HepG2 (cell line): ENCODE results near the gene SNX30. TPM values are rescaled to one million over a fixed set of nuclear protein-coding genes. Genes with fewer than 3 reads are reported as not detected.

ENCODE experiments used
- ATAC-seq: fragments of 200-7000 bp; cut with Tn5 transposase; 3 replicates; pipeline ENCODE4 v1.9.1; 2020; ENCODE audit warnings: mild to moderate bottlenecking, moderate library complexity
- BruUV-seq: library from RNA; stranded (reverse); fragments of 400-500 nt; replicated peaks from 2 replicates; lab custom pipeline; 2021; lab: Mats Ljungman, UMichigan
- CTCF ChIA-PET: fragments of 300-600 bp; formaldehyde crosslinking; extraction: SDS; loops from one replicate; lab custom pipeline; 2021; ENCODE audit warnings: low total read pairs, inconsistent platforms, low intra/inter-chr PET ratio; lab: Yijun Ruan, JAX
- POLR2A ChIA-PET: fragments of 350-600 bp; sonication (Branson Sonifier 250); formaldehyde crosslinking; loops from one replicate; lab custom pipeline; 2020; ENCODE audit warnings: antibody characterized with exemption, inconsistent platforms; lab: Yijun Ruan, JAX
- DNase-seq: peaks from one replicate; pipeline ENCODE4 v3.0.0-alpha.2; 2015; ENCODE audit warnings: low spot score
- FAIRE-seq: peaks from 3 replicates; lab custom pipeline; 2011; peaks lifted over from hg19 to GRCh38; lab: Jason Lieb, UNC
- H2AFZ ChIP-seq: one replicate; pipeline ENCODE4 v1.6.1; 2011; ENCODE audit warnings: low read length, inconsistent platforms
- H3K27ac ChIP-seq: fragments of 300-600 bp; 3 replicates; pipeline ENCODE4 v1.8.0; 2011; ENCODE audit warnings: mixed run types, mild to moderate bottlenecking, mixed read lengths, low read length, inconsistent platforms; ENCODE audit not compliant: insufficient read depth; ENCODE audit errors: extremely low read length
- H3K27me3 ChIP-seq, 2 experiments: fragments of 200-600 bp in 1 of 2; 2 replicates in 1 of 2; 3 replicates in 1 of 2; pipeline versions ENCODE4 v1.6.0 to v1.8.0; 2011; ENCODE audit warnings: low read length in 2 of 2, mild to moderate bottlenecking in 2 of 2, moderate library complexity in 2 of 2, inconsistent platforms in 1 of 2; ENCODE audit not compliant: insufficient read depth in 2 of 2, control insufficient read depth in 1 of 2
- H3K36me3 ChIP-seq, 2 experiments: fragments of 200-600 bp in 1 of 2; replicated peaks in 1 of 2; 2 replicates in 1 of 2; 3 replicates in 1 of 2; pipeline versions ENCODE4 v1.5.1 to v1.8.0; 2011; ENCODE audit warnings: low read length in 2 of 2, inconsistent platforms in 1 of 2; ENCODE audit not compliant: insufficient read depth in 2 of 2, control insufficient read depth in 1 of 2
- H3K4me1 ChIP-seq: 2 replicates; pipeline ENCODE4 v1.5.1; 2012; ENCODE audit warnings: low read length, inconsistent platforms; ENCODE audit not compliant: insufficient read depth
- H3K4me2 ChIP-seq: 2 replicates; pipeline ENCODE4 v1.6.0; 2011; ENCODE audit warnings: low read depth, low read length, inconsistent platforms
- H3K4me3 ChIP-seq, 3 experiments: fragments of 200-600 bp in 1 of 3; sonication (generic), shearing (Covaris generic) in 1 of 3; replicated peaks in 1 of 3; 2 replicates each; pipeline ENCODE4 v1.5.1; 2011 to 2016; ENCODE audit warnings: low read length in 3 of 3, inconsistent platforms in 2 of 3, low read depth in 2 of 3, mild to moderate bottlenecking in 2 of 3, control low read depth in 1 of 3, mixed read lengths in 1 of 3; ENCODE audit not compliant: insufficient read depth in 1 of 3
- H3K79me2 ChIP-seq: one replicate; pipeline ENCODE4 v1.6.1; 2011; ENCODE audit warnings: low read length, inconsistent platforms; ENCODE audit not compliant: insufficient read depth
- H3K9ac ChIP-seq: 2 replicates; pipeline ENCODE4 v1.6.0; 2011; ENCODE audit warnings: mild to moderate bottlenecking, low read depth, low read length, inconsistent platforms; ENCODE audit not compliant: insufficient read depth
- H3K9me3 ChIP-seq: 2 replicates; pipeline ENCODE4 v1.5.1; 2012; ENCODE audit warnings: mild to moderate bottlenecking, low read length
- H4K20me1 ChIP-seq: 2 replicates; pipeline ENCODE4 v1.6.0; 2011; ENCODE audit warnings: inconsistent platforms, mild to moderate bottlenecking, low read length, moderate library complexity; ENCODE audit not compliant: insufficient read depth
- CENPX ChIP-seq: sonication (generic); formaldehyde crosslinking; IDR thresholded peaks from 2 replicates; pipeline ENCODE4 v1.9.0; 2021; ENCODE audit warnings: mild to moderate bottlenecking, missing genetic modification reagents, moderate library complexity
- CREB1 ChIP-seq, 2 experiments: fragments of 450-650 bp in 1 of 2; IDR thresholded peaks; 2 replicates each; pipeline ENCODE4 v1.6.1; 2016 to 2017; ENCODE audit warnings: control low read depth in 1 of 2, mild to moderate bottlenecking in 1 of 2, missing compliant biosample characterization in 1 of 2, missing genetic modification characterization in 1 of 2
- DNMT1 ChIP-seq: sonication (generic); formaldehyde crosslinking; IDR thresholded peaks from 2 replicates; pipeline ENCODE4 v1.5.1; 2020; ENCODE audit warnings: mild to moderate bottlenecking, missing genetic modification reagents
- KAT7 ChIP-seq: IDR thresholded peaks from 2 replicates; pipeline ENCODE4 v1.6.1; 2018; ENCODE audit warnings: borderline replicate concordance, missing compliant biosample characterization
- ZNF496 ChIP-seq: sonication (generic); formaldehyde crosslinking; IDR thresholded peaks from 2 replicates; pipeline ENCODE4 v1.8.1; 2023; ENCODE audit warnings: mild to moderate bottlenecking, moderate library complexity, missing genetic modification reagents; ENCODE audit not compliant: insufficient replicate concordance
- WGBS: methylation state at CpG from one replicate; pipeline ENCODE4 v1.1.6; 2017; ENCODE audit warnings: low lambda C conversion rate; 5-methylcytosine and 5-hydroxymethylcytosine counted together
- in situ Hi-C: cut with HindIII; loops from 2 replicates; pipeline ENCODE4 v1.10.0; 2017; ENCODE audit warnings: low pct_unique_long_range_greater_than_20kb; ENCODE audit not compliant: extremely low pct_ligation_motif_present
- intact Hi-C: fragments of 100-400 bp; cut with micrococcal nuclease; formaldehyde crosslinking; loops from one replicate; pipeline ENCODE4 v1.10.0; 2022; ENCODE audit not compliant: unreplicated experiment
- polyA plus RNA-seq, 8 experiments: library from polyadenylated mRNA; depleted of rRNA in 3 of 8; stranded (reverse) in 7 of 8; unstranded in 1 of 8; fragments of >200 nt; fragmentation: Illumina TruSeq in 4 of 8; extraction: Trizol in 4 of 8; gene quantifications; 2 replicates each; pipeline versions ENCODE4 v1.2.1 to v1.2.3, GENCODE V29; 2011 to 2016; ENCODE audit warnings: low read depth in 4 of 8, missing spikeins in 1 of 8, mixed read lengths in 1 of 8; ENCODE audit not compliant: insufficient read depth in 1 of 8
- total RNA-seq, 5 experiments: library from RNA; depleted of rRNA; stranded (reverse); fragments of >200 nt; fragmentation: Illumina TruSeq; extraction: Trizol; gene quantifications; 2 replicates each; pipeline ENCODE4 v1.2.3, GENCODE V29; 2016; ENCODE audit warnings: low read depth in 1 of 5
- TF ChIP-seq, protein P1 (sequence below): sonication (generic); formaldehyde crosslinking; IDR thresholded peaks from 2 replicates; pipeline ENCODE4 v1.5.0; 2020; ENCODE audit warnings: missing genetic modification reagents, mild to moderate bottlenecking, borderline replicate concordance
- TF ChIP-seq, protein P2 (sequence below): sonication (generic); formaldehyde crosslinking; IDR thresholded peaks from 2 replicates; pipeline ENCODE4 v1.4.0; 2020; ENCODE audit warnings: low read depth, mild to moderate bottlenecking, missing genetic modification reagents

Gene SNX30
- total and polyA plus RNA-seq, 2 of the 13 experiments (the other 11 are each of a cell fraction or from before 2014, with no cell fraction given) = 4.4 to 12.4 TPM

DNA sequence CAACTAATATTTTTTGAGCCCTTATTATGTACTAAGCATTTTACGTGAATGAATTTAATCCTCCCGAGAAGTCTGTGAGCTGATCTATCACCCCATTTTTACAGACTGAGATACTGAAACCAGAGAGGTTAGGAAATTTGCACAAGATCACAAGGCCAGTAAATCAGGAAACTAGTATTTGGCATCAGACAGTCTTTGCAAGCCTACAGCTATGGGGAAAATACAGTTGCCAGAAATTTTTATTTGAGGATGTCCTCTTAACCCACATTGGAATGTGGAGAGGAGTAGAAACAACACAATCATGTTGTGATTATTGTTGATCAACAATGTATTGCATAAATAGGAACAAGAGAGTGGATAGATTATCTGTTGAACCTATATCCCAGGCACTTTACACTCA lies 142.4 kb downstream of the SNX30 start:
- Histone ChIP-seq H3K79me2 (no peaks in the 10 kb centered on the region), H3K36me3 (no peaks in the 10 kb centered on the region), H2AFZ (no peak overlapping the region), H3K4me3 (no peak overlapping the region), H3K9me3 (no peaks in the 10 kb centered on the region), H3K4me1 (0 out of 2 replicates have a peak, but pooled peaks cover under 1% of the 10 kb centered on the region), H4K20me1 (no peaks in the 10 kb centered on the region), H3K4me2 (no peak overlapping the region), H3K27me3 (peaks cover 0 to 8% of the 10 kb centered on the region in 2 experiments; a peak in 1 of 5 replicates), H3K9ac (no peak overlapping the region), H3K27ac (no peak overlapping the region)
- FAIRE-seq (no peak), ATAC-seq (no peak), DNase-seq (no peak)
- POLR2A ChIA-PET = no interaction called here
- WGBS = 38% methylated on average over 2 of the region's 2 CpGs
- CTCF ChIA-PET = no interaction called here
- no TSS peak for BruUV-seq
- TF ChIP-seq, protein P1, sequence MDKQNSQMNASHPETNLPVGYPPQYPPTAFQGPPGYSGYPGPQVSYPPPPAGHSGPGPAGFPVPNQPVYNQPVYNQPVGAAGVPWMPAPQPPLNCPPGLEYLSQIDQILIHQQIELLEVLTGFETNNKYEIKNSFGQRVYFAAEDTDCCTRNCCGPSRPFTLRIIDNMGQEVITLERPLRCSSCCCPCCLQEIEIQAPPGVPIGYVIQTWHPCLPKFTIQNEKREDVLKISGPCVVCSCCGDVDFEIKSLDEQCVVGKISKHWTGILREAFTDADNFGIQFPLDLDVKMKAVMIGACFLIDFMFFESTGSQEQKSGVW (CRISPR knock-in tag) = no peak
- TF ChIP-seq KAT7 (CRISPR knock-in tag) (no peak), DNMT1 (CRISPR knock-in tag) (no peak), CENPX (CRISPR knock-in tag) (no peak), CREB1 (IDR thresholded peaks at IDR 0.05) (no peak), CREB1 (CRISPR knock-in tag; IDR thresholded peaks at IDR 0.05) (no peak), ZNF496 (no peak)
- TF ChIP-seq, protein P2, sequence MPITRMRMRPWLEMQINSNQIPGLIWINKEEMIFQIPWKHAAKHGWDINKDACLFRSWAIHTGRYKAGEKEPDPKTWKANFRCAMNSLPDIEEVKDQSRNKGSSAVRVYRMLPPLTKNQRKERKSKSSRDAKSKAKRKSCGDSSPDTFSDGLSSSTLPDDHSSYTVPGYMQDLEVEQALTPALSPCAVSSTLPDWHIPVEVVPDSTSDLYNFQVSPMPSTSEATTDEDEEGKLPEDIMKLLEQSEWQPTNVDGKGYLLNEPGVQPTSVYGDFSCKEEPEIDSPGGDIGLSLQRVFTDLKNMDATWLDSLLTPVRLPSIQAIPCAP (CRISPR knock-in tag) = no peak
- intact Hi-C loops = no loop called here
- in situ Hi-C loops = loop anchor here (5.0 kb wide), 1 partner anchor 46 kb away; no protein-coding TSS in a partner anchor
